ENCODE data around the gene REXO4. TPM values are rescaled to one million over a fixed set of nuclear protein-coding genes. Genes with fewer than 3 reads are reported as not detected.

The REXO4 gene
- total and polyA plus RNA-seq, 9 of the 15 experiments (the other 6 are each of a cell fraction or from before 2014, with no cell fraction given): 3.4 to 72.9 (median 31.1) TPM

- TF ChIP-seq REST (IDR thresholded peaks at IDR 0.05; ENCODE audit: borderline replicate concordance) (peak; percentile 52; the same call in 1 of the 2 replicates), REST (CRISPR knock-in tag; IDR thresholded peaks at IDR 0.05; ENCODE audit: low read depth) (no peak), ELF2 (CRISPR knock-in tag; IDR thresholded peaks at IDR 0.05) (no peak), ZNF592 (IDR thresholded peaks at IDR 0.05) (no peak), ZBED1 (IDR thresholded peaks at IDR 0.05) (no peak), RNF219 (CRISPR knock-in tag; IDR thresholded peaks at IDR 0.05) (no peak), NFE2 (IDR thresholded peaks at IDR 0.05; ENCODE audit: low read depth) (no peak), TAF15 (IDR thresholded peaks at IDR 0.05; ENCODE audit: low read depth, low read length) (no peak), DNMT1 (IDR thresholded peaks at IDR 0.05) (no peak), PTBP1 (IDR thresholded peaks at IDR 0.05; ENCODE audit: low read depth, low read length) (no peak), KLF16 (IDR thresholded peaks at IDR 0.05) (peak; percentile 24; the same call in 1 of the 2 replicates), NRF1 (conservative IDR thresholded peaks at IDR 0.05 in 1 of 2, IDR thresholded peaks at IDR 0.05 in 1 of 2) (peak in 1 of 2 experiments; percentile 31; a peak in 1 of 4 replicates)
These were observed 11.1 kb downstream of the REXO4 start (continued) for GRCh38 chr9:133406480-133407307.
